ENCODE results near the gene MALRD1. TPM values are rescaled to one million over a fixed set of nuclear protein-coding genes. Genes with fewer than 3 reads are reported as not detected.
"Not testable (repeated sequence)": the region's sequence is repeated elsewhere in the genome, so short reads cannot be mapped to it uniquely, and the experiment has no call there.

Gene MALRD1
- total RNA-seq, 4 donors from 2014 or later: 58.6 to 357 (median 249) TPM

GRCh38 chr10:19730167-19730906 is 681.7 kb downstream of the MALRD1 start:
- Histone ChIP-seq H3K36me3 (peaks cover 0 to 6% (median 0%) of the 10 kb centered on the region in 3 donors), H3K9me3 (no peaks in the 10 kb centered on the region), H3K4me3 (no peak overlapping the region), H3K27ac (no peak overlapping the region), H3K4me1 (no peaks in the 10 kb centered on the region), H3K27me3 (no peaks in the 10 kb centered on the region)
- TF ChIP-seq POLR2A (IDR thresholded peaks at IDR 0.05) (no peak), CTCF (IDR thresholded peaks at IDR 0.05) (no peak)
- no peak for DNase-seq

DNA sequence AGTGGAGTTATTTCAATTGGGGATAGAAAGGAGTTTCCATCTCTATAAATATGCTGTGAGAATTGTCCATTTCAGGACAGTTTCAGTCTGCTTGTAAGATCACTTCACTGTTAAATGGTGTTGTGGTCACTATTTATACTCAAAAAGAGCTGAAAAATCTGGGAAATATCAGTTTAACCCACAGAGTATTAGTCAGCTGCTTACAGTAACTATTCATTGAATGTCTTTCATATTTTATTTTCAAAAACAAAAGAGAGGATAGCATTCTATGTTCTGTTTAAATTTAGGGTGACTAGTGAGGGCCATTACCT is 682.3 kb downstream of the MALRD1 start:
- no peaks in the 10 kb centered on the region for H3K9me3 ChIP-seq
- no peak for DNase-seq
- no peaks in the 10 kb centered on the region for H3K27me3 ChIP-seq
- TF ChIP-seq POLR2A (IDR thresholded peaks at IDR 0.05) (no peak), CTCF (IDR thresholded peaks at IDR 0.05) (no peak)
- H3K4me3 ChIP-seq: no peak overlapping the region
- no peaks in the 10 kb centered on the region for H3K4me1 ChIP-seq
- peaks cover 0 to 10% (median 0%) of the 10 kb centered on the region in 3 donors for H3K36me3 ChIP-seq
- no peak overlapping the region for H3K27ac ChIP-seq

DNA sequence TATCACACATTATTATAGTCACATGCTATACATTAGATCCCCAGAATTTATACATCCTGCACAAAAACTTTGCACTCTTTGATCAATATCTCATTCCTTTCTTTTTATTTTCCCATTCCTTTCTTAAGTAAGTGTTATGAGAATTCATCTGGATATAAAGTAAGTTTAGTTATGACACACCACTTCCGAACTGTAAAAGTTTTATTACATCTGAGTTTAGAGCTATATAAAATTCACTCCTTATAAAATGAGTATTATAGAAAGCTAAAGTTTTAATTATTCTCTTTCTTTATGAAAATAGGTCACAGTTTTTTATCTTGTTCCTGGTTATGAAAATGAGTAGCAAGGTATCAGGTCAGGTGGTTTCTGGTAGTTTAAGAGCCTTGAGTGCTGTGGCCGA is 683.0 kb downstream of the MALRD1 start:
- TF ChIP-seq POLR2A (IDR thresholded peaks at IDR 0.05) (no peak), CTCF (IDR thresholded peaks at IDR 0.05) (no peak)
- peaks cover 0 to 10% (median 0%) of the 10 kb centered on the region in 3 donors for H3K36me3 ChIP-seq
- H3K27ac ChIP-seq: no peak overlapping the region
- H3K4me3 ChIP-seq: no peak overlapping the region
- H3K9me3 ChIP-seq: no peaks in the 10 kb centered on the region
- no peak for DNase-seq
- no peaks in the 10 kb centered on the region for H3K27me3 ChIP-seq
- no peaks in the 10 kb centered on the region for H3K4me1 ChIP-seq

DNA sequence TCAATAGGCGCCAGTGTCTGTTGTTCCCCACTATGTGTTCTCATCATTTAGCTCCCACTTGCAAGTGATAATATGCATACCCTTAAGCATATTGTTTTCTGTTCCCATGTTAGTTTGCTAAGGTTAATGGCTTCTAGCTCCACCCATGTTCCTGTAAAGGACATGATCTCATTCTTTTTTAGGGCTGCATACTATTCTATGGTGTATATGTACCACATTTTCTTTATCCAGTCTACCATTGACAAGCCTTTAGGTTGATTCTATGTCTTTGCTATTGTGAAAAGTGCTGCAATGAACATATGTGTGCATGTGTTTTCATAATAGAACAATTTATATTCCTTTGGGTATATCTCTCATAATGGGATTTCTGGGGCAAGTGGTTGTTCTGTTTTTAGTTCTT is 689.8 kb downstream of the MALRD1 start:
- no peaks in the 10 kb centered on the region for H3K4me1 ChIP-seq
- H3K27ac ChIP-seq: no peak overlapping the region
- no peak overlapping the region for H3K4me3 ChIP-seq
- TF ChIP-seq CTCF (IDR thresholded peaks at IDR 0.05): no peak
- no peak for TF ChIP-seq POLR2A (IDR thresholded peaks at IDR 0.05)
- peaks cover 0 to 10% (median 0%) of the 10 kb centered on the region in 3 donors for H3K36me3 ChIP-seq
- no peak for DNase-seq
- no peaks in the 10 kb centered on the region for H3K27me3 ChIP-seq
- H3K9me3 ChIP-seq: no peaks in the 10 kb centered on the region

- H3K36me3 ChIP-seq, H3K9me3 ChIP-seq, H3K4me1 ChIP-seq, H3K4me3 ChIP-seq, H3K27me3 ChIP-seq, DNase-seq, H3K27ac ChIP-seq: not testable (repeated sequence)
These were observed 690.6 kb downstream of the MALRD1 start for GRCh38 chr10:19739232-19739631.

- H3K4me3 ChIP-seq, DNase-seq, H3K27me3 ChIP-seq, H3K36me3 ChIP-seq, H3K4me1 ChIP-seq, H3K27ac ChIP-seq, H3K9me3 ChIP-seq: not testable (repeated sequence)
These were observed 693.5 kb downstream of the MALRD1 start for GRCh38 chr10:19742144-19742543.

- Histone ChIP-seq H3K4me3 (no peak overlapping the region), H3K36me3 (no peaks in the 10 kb centered on the region), H3K27ac (no peak overlapping the region), H3K4me1 (no peaks in the 10 kb centered on the region), H3K27me3 (no peaks in the 10 kb centered on the region), H3K9me3 (no peaks in the 10 kb centered on the region)
- TF ChIP-seq CTCF (IDR thresholded peaks at IDR 0.05) (no peak), POLR2A (IDR thresholded peaks at IDR 0.05) (no peak)
- no peak for DNase-seq
These were observed 697.1 kb downstream of the MALRD1 start for GRCh38 chr10:19745672-19746071.

Measured in Peyer's patch (tissue), 4 donors.